K562 (cell line): ENCODE results near the gene TACR1. TPM values are rescaled to one million over a fixed set of nuclear protein-coding genes. Genes with fewer than 3 reads are reported as not detected.
A peak's percentile ranks its signal among the peaks of the same experiment; 100 is the strongest.

Experiments used
- ATAC-seq: fragments of 200-7000 bp; cut with Tn5 transposase; 3 replicates; pipeline ENCODE4 v1.9.1; 2020; ENCODE audit warnings: moderate library complexity
- BruUV-seq: library from RNA; stranded (reverse); fragments of 400-500 nt; replicated peaks from 2 replicates; lab custom pipeline; 2021; lab: Mats Ljungman, UMichigan
- CTCF ChIA-PET: fragments of 300-600 bp; formaldehyde crosslinking; extraction: SDS; loops from one replicate; lab custom pipeline; 2021; ENCODE audit warnings: low intra/inter-chr PET ratio; lab: Yijun Ruan, JAX
- POLR2A ChIA-PET: fragments of 300-600, 350-650 bp; sonication (Branson Sonifier 250); formaldehyde crosslinking; extraction: SDS; loops from one replicate; lab custom pipeline; 2021; ENCODE audit warnings: antibody characterized with exemption, inconsistent platforms; lab: Yijun Ruan, JAX
- DNase-seq, 4 experiments: peaks; one replicate each; pipeline versions ENCODE4 v3.0.0 to v3.0.0-alpha.2; 2011 to 2018; ENCODE audit warnings: low spot score in 3 of 4, mixed read lengths in 3 of 4; ENCODE audit errors: extremely low read depth in 1 of 4
- FAIRE-seq: peaks from 2 replicates; lab custom pipeline; 2011; peaks lifted over from hg19 to GRCh38; lab: Jason Lieb, UNC
- H2AFZ ChIP-seq: 2 replicates; pipeline ENCODE4 v1.6.0; 2011; ENCODE audit warnings: low read depth, low read length, control low read depth, inconsistent platforms
- H3K27ac ChIP-seq: fragments of 200-600 bp; 3 replicates; pipeline ENCODE4 v1.8.0; 2011; ENCODE audit warnings: low read depth, mild to moderate bottlenecking, control low read depth, inconsistent platforms, low read length, moderate library complexity, mixed read lengths; ENCODE audit errors: extremely low read depth
- H3K27me3 ChIP-seq, 2 experiments: fragments of 300-600 bp in 1 of 2; 2 replicates in 1 of 2; 3 replicates in 1 of 2; pipeline versions ENCODE4 v1.6.0 to v1.8.0; 2011; ENCODE audit warnings: inconsistent platforms in 2 of 2, low read length in 2 of 2, mild to moderate bottlenecking in 1 of 2, mixed read lengths in 1 of 2, moderate library complexity in 1 of 2; ENCODE audit not compliant: control insufficient read depth in 2 of 2, insufficient read depth in 2 of 2
- H3K36me3 ChIP-seq: fragments of 300-600 bp; 3 replicates; pipeline ENCODE4 v1.8.0; 2011; ENCODE audit warnings: mild to moderate bottlenecking, low read length, inconsistent platforms; ENCODE audit not compliant: control insufficient read depth, insufficient read depth
- H3K4me1 ChIP-seq, 2 experiments: fragments of 200-600 bp in 1 of 2; replicated peaks in 1 of 2; 2 replicates in 1 of 2; 3 replicates in 1 of 2; pipeline versions ENCODE4 v1.5.1 to v1.8.0; 2011; ENCODE audit warnings: inconsistent platforms in 2 of 2, low read length in 2 of 2, mild to moderate bottlenecking in 1 of 2, mixed read lengths in 1 of 2, moderate library complexity in 1 of 2; ENCODE audit not compliant: control insufficient read depth in 2 of 2, insufficient read depth in 2 of 2
- H3K4me2 ChIP-seq: 2 replicates; pipeline ENCODE4 v1.6.1; 2011; ENCODE audit warnings: low read length, control low read depth, inconsistent platforms, mixed read lengths; ENCODE audit not compliant: insufficient read depth
- H3K4me3 ChIP-seq: fragments of 200-600 bp; sonication (generic), shearing (Covaris generic); 2 replicates; pipeline ENCODE4 v1.5.1; 2016; ENCODE audit warnings: control low read depth, inconsistent platforms
- H3K79me2 ChIP-seq: fragments of 200-600 bp; 3 replicates; pipeline ENCODE4 v1.8.0; 2011; ENCODE audit warnings: low read length, inconsistent platforms; ENCODE audit not compliant: control insufficient read depth, insufficient read depth
- H3K9ac ChIP-seq, 2 experiments: 2 replicates each; pipeline versions ENCODE4 v1.6.0 to v1.6.1; 2011; ENCODE audit warnings: low read depth in 2 of 2, low read length in 2 of 2, control low read depth in 1 of 2, inconsistent platforms in 1 of 2, mild to moderate bottlenecking in 1 of 2, mixed read lengths in 1 of 2; ENCODE audit not compliant: insufficient read depth in 1 of 2
- H3K9me1 ChIP-seq: one replicate; pipeline ENCODE4 v1.6.0; 2011; ENCODE audit warnings: inconsistent platforms, mild to moderate bottlenecking, low read length, moderate library complexity; ENCODE audit not compliant: control insufficient read depth, insufficient read depth
- H3K9me3 ChIP-seq: replicated peaks from 2 replicates; pipeline ENCODE4 v1.5.1; 2011; ENCODE audit warnings: low read depth, low read length, inconsistent platforms; ENCODE audit not compliant: control insufficient read depth, insufficient read depth
- H4K20me1 ChIP-seq: replicated peaks from 2 replicates; pipeline ENCODE4 v1.6.1; 2011; ENCODE audit warnings: low read length, inconsistent platforms, mixed read lengths; ENCODE audit not compliant: control insufficient read depth, insufficient read depth
- ARID1B ChIP-seq: fragments of 450-650 bp; IDR thresholded peaks from 2 replicates; pipeline ENCODE4 v1.6.1; 2016; ENCODE audit warnings: antibody characterized with exemption, mild to moderate bottlenecking, inconsistent platforms
- FOXK2 ChIP-seq, 2 experiments: fragments of 450-650 bp; IDR thresholded peaks in 1 of 2; conservative IDR thresholded peaks in 1 of 2; 2 replicates each; pipeline ENCODE4 v1.6.1; 2016; ENCODE audit warnings: low read depth in 2 of 2, mild to moderate bottlenecking in 1 of 2
- HDAC8 ChIP-seq: fragments of 450-650 bp; IDR thresholded peaks from 2 replicates; pipeline ENCODE4 v1.6.1; 2016; ENCODE audit warnings: mild to moderate bottlenecking, missing genetic modification characterization, moderate library complexity, missing compliant biosample characterization
- RAD21 ChIP-seq, 2 experiments: fragments of 250-450 bp in 1 of 2; fragments of 450-650 bp in 1 of 2; sonication (Bioruptor Pico) in 1 of 2; formaldehyde crosslinking in 1 of 2; IDR thresholded peaks in 1 of 2; conservative IDR thresholded peaks in 1 of 2; 2 replicates each; pipeline versions ENCODE4 v1.4.0 to v1.8.0; 2020 to 2022; ENCODE audit warnings: mild to moderate bottlenecking in 2 of 2, moderate library complexity in 1 of 2
- RAD51 ChIP-seq: fragments of 450-650 bp; IDR thresholded peaks from 2 replicates; pipeline ENCODE4 v1.7.1; 2016; ENCODE audit warnings: low read depth, mild to moderate bottlenecking, borderline replicate concordance
- ZNF263 ChIP-seq: sonication (generic); formaldehyde crosslinking; IDR thresholded peaks from 2 replicates; pipeline ENCODE4 v1.8.0; 2022; ENCODE audit warnings: mild to moderate bottlenecking, missing genetic modification reagents, borderline replicate concordance
- ZSCAN32 ChIP-seq: fragments of 450-650 bp; formaldehyde crosslinking; IDR thresholded peaks from 2 replicates; pipeline ENCODE4 v1.4.0; 2020; ENCODE audit warnings: mild to moderate bottlenecking, moderate library complexity
- WGBS: fragments of 100-300 bp; shearing (Covaris generic); methylation state at CpG from one replicate; pipeline ENCODE4 v1.1.6; 2016; ENCODE audit warnings: low coverage, mixed read lengths; ENCODE audit not compliant: insufficient coverage; ENCODE audit errors: missing lambda C conversion rate; 5-methylcytosine and 5-hydroxymethylcytosine counted together
- in situ Hi-C: fragments of 300-500 bp; cut with MboI; formaldehyde crosslinking; loops from 4 replicates; pipeline ENCODE4 v1.15.0; 2018; ENCODE audit warnings: inconsistent platforms, mixed read lengths
- intact Hi-C: fragments of 100-400 bp; cut with micrococcal nuclease; formaldehyde crosslinking; loops from 2 replicates; pipeline ENCODE4 v1.14.2; 2022
- polyA plus RNA-seq, 8 experiments: library from polyadenylated mRNA; depleted of rRNA in 4 of 8; stranded (reverse) in 5 of 8; unstranded in 3 of 8; fragments of >200 nt; fragmentation: Nextera tagmentation in 2 of 8; fragmentation: Illumina TruSeq in 1 of 8; extraction: Ambion mirVana in 2 of 8; extraction: Trizol in 1 of 8; gene quantifications; 2 replicates each; pipeline versions ENCODE4 v1.2.1 to v1.2.3, GENCODE V29; 2011 to 2014; ENCODE audit warnings: inconsistent platforms in 1 of 8, missing spikeins in 1 of 8
- total RNA-seq, 7 experiments: library from RNA; depleted of rRNA in 6 of 7; stranded (reverse); fragments of >200 nt in 6 of 7; fragmentation: Illumina TruSeq in 2 of 7; extraction: Trizol in 2 of 7; gene quantifications; 2 replicates each; pipeline versions ENCODE4 v1.2.1 to v1.2.3, GENCODE V29; 2011 to 2021; ENCODE audit warnings: low replicate concordance in 1 of 7
- TF ChIP-seq, protein P1 (sequence below): fragments of 250-450 bp; sonication (Bioruptor Pico); IDR thresholded peaks from 2 replicates; pipeline ENCODE4 v1.8.0; 2022; ENCODE audit warnings: inconsistent platforms, mild to moderate bottlenecking, moderate library complexity, borderline replicate concordance
- TF ChIP-seq, protein P2 (sequence below): IDR thresholded peaks from 2 replicates; pipeline ENCODE4 v1.6.1; 2016; ENCODE audit warnings: missing genetic modification characterization, missing compliant biosample characterization
- TF ChIP-seq, protein P3 (sequence below): fragments of 250-450 bp; sonication (Bioruptor Pico); IDR thresholded peaks from 2 replicates; pipeline ENCODE4 v1.8.0; 2022; ENCODE audit warnings: moderate library complexity, mild to moderate bottlenecking, inconsistent platforms
- TF ChIP-seq, protein P4 (sequence below), 3 experiments: IDR thresholded peaks in 2 of 3; conservative IDR thresholded peaks in 1 of 3; 2 replicates each; pipeline ENCODE4 v1.5.1; 2011 to 2012; ENCODE audit warnings: low read length in 3 of 3, mild to moderate bottlenecking in 3 of 3, control low read depth in 2 of 3, improper control_type of control experiment in 1 of 3, inconsistent platforms in 1 of 3, low read depth in 1 of 3, mixed read lengths in 1 of 3, moderate library complexity in 1 of 3; ENCODE audit not compliant: insufficient read depth in 2 of 3

Gene TACR1
- total and polyA plus RNA-seq, 9 of the 15 experiments (the other 6 are each of a cell fraction or from before 2014, with no cell fraction given) = not detected

DNA sequence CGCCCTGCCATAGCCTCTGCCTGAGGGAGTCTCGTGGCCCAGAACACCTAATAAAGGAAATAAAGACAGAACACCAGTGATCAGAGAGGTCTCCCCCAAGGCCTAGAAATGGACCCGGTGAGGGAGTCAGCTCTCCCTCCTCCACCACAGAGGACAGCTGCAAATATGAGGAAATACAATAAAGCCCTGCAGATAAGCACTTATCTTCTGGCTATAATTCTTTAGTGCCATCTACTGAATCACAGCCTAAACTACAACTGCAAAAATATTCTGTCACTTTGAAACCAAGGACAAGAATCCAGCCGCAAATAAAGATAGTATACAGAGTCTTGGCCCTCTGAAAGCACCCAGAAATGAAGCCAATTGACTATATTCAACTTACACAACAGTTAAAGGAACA is 42.4 kb upstream of the TACR1 start:
- H2AFZ ChIP-seq = no peak overlapping the region
- no peaks in the 10 kb centered on the region for H3K9me1 ChIP-seq
- H3K9ac ChIP-seq = no peak overlapping the region
- WGBS = 3% methylated on average over 4 of the region's 4 CpGs
- no peaks in the 10 kb centered on the region for H3K36me3 ChIP-seq
- no TSS peak for BruUV-seq
- no peak overlapping the region for H3K27ac ChIP-seq
- ChIA-PET POLR2A (interaction anchor here (1.1 to 1.3 kb wide), 2 partner anchors 55 to 177 kb away, joined by 3 read pairs; no protein-coding TSS in a partner anchor), CTCF (interaction anchor here (0.6 to 1.7 kb wide), 2 partner anchors 177 to 322 kb away, joined by 3 to 7 read pairs; no protein-coding TSS in a partner anchor)
- intact Hi-C loops (loop anchor here (1.0 kb wide), 2 partner anchors 176 to 321 kb away; no protein-coding TSS in a partner anchor), in situ Hi-C loops (loop anchor here (10.0 kb wide), 1 partner anchor 327 kb away; no protein-coding TSS in a partner anchor)
- peak in 2 of 4 experiments; percentile 12 to 27 for DNase-seq
- no peaks in the 10 kb centered on the region; a peak in 1 of 5 replicates for H3K4me1 ChIP-seq
- no peaks in the 10 kb centered on the region for H3K9me3 ChIP-seq
- no peaks in the 10 kb centered on the region for H4K20me1 ChIP-seq
- no peak overlapping the region; the same call in 1 of the 2 replicates for H3K4me2 ChIP-seq
- peaks cover 0 to 8% of the 10 kb centered on the region in 2 experiments; a peak in 3 of 5 replicates for H3K27me3 ChIP-seq
- ATAC-seq = peak; percentile 76
- FAIRE-seq = no peak
- no peak overlapping the region for H3K4me3 ChIP-seq
- H3K79me2 ChIP-seq = no peaks in the 10 kb centered on the region
- no peak for TF ChIP-seq ZSCAN32
- no peak for TF ChIP-seq FOXK2 (conservative IDR thresholded peaks at IDR 0.05 in 1 of 2, IDR thresholded peaks at IDR 0.05 in 1 of 2; ENCODE audit: low read depth in 2 of 2)
- TF ChIP-seq, protein P1, sequence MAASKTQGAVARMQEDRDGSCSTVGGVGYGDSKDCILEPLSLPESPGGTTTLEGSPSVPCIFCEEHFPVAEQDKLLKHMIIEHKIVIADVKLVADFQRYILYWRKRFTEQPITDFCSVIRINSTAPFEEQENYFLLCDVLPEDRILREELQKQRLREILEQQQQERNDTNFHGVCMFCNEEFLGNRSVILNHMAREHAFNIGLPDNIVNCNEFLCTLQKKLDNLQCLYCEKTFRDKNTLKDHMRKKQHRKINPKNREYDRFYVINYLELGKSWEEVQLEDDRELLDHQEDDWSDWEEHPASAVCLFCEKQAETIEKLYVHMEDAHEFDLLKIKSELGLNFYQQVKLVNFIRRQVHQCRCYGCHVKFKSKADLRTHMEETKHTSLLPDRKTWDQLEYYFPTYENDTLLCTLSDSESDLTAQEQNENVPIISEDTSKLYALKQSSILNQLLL = no peak
- TF ChIP-seq, protein P2, sequence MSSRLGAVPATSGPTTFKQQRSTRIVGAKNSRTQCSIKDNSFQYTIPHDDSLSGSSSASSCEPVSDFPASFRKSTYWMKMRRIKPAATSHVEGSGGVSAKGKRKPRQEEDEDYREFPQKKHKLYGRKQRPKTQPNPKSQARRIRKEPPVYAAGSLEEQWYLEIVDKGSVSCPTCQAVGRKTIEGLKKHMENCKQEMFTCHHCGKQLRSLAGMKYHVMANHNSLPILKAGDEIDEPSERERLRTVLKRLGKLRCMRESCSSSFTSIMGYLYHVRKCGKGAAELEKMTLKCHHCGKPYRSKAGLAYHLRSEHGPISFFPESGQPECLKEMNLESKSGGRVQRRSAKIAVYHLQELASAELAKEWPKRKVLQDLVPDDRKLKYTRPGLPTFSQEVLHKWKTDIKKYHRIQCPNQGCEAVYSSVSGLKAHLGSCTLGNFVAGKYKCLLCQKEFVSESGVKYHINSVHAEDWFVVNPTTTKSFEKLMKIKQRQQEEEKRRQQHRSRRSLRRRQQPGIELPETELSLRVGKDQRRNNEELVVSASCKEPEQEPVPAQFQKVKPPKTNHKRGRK = no peak
- peak; percentile 91 for TF ChIP-seq ZNF263 (CRISPR knock-in tag)
- TF ChIP-seq, protein P3, sequence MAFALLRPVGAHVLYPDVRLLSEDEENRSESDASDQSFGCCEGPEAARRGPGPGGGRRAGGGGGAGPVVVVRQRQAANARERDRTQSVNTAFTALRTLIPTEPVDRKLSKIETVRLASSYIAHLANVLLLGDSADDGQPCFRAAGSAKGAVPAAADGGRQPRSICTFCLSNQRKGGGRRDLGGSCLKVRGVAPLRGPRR (CRISPR knock-in tag) = no peak
- no peak for TF ChIP-seq ARID1B
- no peak for TF ChIP-seq HDAC8 (tag)
- TF ChIP-seq RAD51 = no peak
- peak in 1 of 2 experiments; percentile 71; a peak in 3 of 4 replicates for TF ChIP-seq RAD21 (CRISPR knock-in tag; conservative IDR thresholded peaks at IDR 0.05 in 1 of 2, IDR thresholded peaks at IDR 0.05 in 1 of 2)
- TF ChIP-seq, protein P4, sequence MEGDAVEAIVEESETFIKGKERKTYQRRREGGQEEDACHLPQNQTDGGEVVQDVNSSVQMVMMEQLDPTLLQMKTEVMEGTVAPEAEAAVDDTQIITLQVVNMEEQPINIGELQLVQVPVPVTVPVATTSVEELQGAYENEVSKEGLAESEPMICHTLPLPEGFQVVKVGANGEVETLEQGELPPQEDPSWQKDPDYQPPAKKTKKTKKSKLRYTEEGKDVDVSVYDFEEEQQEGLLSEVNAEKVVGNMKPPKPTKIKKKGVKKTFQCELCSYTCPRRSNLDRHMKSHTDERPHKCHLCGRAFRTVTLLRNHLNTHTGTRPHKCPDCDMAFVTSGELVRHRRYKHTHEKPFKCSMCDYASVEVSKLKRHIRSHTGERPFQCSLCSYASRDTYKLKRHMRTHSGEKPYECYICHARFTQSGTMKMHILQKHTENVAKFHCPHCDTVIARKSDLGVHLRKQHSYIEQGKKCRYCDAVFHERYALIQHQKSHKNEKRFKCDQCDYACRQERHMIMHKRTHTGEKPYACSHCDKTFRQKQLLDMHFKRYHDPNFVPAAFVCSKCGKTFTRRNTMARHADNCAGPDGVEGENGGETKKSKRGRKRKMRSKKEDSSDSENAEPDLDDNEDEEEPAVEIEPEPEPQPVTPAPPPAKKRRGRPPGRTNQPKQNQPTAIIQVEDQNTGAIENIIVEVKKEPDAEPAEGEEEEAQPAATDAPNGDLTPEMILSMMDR (IDR thresholded peaks at IDR 0.05 in 2 of 3, conservative IDR thresholded peaks at IDR 0.05 in 1 of 3; ENCODE audit: insufficient read depth in 2 of 3, low read depth in 1 of 3, low read length in 3 of 3) = peak; percentile 57 to 81 (median 64)
